Measurements from ENCODE around the gene FERMT2.
"Not testable (repeated sequence)": the region's sequence is repeated elsewhere in the genome, so short reads cannot be mapped to it uniquely, and the experiment has no call there.

The FERMT2 gene

DNA sequence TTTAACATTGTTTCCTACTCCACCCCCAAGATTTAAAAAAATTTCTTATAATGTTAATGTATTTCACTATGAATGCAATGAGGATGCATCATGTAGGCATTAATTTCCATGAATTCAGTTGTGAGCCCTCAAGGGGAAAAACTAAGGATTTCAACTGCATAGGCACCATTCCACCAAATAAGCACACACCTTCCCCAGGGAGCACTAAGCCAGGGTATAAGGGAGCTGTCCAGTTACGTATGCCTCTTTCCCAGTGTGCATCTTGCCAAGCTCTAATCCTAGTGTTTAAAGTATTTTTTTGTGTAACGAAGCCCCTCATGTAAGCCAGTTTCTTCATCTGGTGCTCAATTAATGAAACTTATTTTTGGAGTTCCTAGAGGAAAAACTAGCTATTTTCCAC is 6.6 kb downstream of the FERMT2 start:
- no peak for DNase-seq (ENCODE audit: low read depth)

GRCh38 chr14:52939427-52939826 is 11.4 kb downstream of the FERMT2 start:
- no peak for DNase-seq (ENCODE audit: low read depth)

- DNase-seq (ENCODE audit: low read depth): no peak
Observed at GRCh38 chr14:52937869-52938268, 13.0 kb downstream of the FERMT2 start.

DNA sequence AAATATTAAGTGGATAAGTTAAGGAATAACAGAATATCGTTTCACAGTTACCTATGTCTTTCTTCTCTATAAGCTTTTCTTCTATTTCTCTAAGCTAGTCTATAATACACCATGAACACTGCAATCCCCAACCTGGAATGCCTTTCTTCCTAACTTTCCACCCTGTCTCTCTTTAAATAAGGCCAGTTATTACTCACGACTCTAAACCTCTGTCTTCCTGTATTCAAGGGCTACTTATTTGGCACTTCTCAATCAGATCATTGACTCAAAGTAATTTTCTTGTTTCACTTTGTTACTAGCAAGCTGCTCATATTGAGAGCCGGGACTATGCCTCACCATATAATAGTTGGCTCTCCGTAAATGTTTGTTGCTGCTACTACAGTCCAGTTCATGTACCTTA is 13.5 kb downstream of the FERMT2 start:
- no peak for DNase-seq (ENCODE audit: low read depth)

DNA sequence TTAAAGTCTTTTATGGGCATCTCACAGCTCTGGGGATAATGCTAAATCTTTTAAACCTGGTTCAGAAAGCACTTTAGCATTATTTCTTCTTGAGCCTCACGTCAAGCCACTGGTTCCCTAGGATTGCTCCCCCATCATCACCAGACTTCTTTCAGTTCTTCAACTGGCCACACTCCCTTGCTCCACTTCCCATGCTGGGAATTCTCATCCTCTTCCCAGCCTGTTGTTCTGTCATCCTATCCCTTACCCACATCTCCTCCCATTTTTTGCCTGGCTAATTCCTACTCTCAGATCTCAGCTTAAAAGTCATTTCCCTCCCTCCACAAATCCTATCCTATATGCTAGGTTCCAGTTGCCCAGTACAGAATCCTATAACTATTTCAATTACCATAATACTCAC is 14.4 kb downstream of the FERMT2 start:
- DNase-seq (ENCODE audit: low read depth): no peak

DNA sequence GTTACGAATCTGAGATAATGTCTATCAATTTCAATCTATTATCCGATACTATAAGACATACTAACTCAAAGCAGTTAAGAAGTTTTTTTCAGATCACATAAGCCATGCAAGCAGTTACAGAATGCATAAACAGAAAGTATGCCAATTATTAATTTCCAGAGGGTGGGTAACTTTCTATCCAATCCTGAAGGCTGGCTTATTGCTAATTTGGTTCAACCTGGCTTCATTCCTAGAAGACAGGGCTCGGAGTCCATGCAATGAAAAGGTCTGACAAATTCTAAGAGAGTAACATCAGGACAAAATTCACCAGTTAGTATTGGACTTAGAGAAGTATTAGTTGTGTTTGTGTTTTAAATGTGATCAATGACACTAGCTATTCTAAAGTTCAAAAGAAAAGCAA is 15.0 kb downstream of the FERMT2 start:
- no peak for DNase-seq (ENCODE audit: low read depth)

- DNase-seq (ENCODE audit: low read depth): no peak
Observed at GRCh38 chr14:52934762-52935161, 16.1 kb downstream of the FERMT2 start.

DNA sequence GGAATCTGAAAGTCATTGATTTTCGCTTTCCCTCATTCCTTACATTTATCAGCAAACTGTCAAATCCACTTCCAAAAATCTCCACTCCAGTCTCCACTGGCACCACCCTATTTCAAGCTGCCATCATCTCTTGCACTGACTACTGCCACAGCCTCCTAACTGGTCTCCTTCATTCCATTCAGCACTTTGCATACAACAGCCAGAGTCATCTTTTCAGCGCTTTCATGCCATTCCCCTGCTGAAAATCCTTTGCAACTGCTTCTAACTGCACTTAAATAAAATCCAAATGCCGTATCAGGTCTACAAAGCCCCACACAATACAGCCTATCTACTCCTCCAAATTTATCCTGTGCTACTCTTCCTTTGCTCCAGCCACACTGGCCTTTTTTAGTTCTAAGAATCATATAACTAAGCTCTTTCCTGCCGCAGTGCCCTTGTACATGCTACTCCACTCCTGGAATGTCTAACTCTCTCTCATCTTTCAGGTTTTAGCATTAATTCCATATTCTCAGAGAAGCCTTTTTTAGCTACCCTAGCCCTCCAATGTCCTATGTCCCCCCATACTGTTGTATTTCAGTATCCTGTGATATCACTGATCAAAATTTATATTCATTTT is 21.6 kb downstream of the FERMT2 start:
- no peak for DNase-seq (ENCODE audit: low read depth)

- no peak for DNase-seq (ENCODE audit: low read depth)
Observed at GRCh38 chr14:52926953-52927352, 23.9 kb downstream of the FERMT2 start.

DNA sequence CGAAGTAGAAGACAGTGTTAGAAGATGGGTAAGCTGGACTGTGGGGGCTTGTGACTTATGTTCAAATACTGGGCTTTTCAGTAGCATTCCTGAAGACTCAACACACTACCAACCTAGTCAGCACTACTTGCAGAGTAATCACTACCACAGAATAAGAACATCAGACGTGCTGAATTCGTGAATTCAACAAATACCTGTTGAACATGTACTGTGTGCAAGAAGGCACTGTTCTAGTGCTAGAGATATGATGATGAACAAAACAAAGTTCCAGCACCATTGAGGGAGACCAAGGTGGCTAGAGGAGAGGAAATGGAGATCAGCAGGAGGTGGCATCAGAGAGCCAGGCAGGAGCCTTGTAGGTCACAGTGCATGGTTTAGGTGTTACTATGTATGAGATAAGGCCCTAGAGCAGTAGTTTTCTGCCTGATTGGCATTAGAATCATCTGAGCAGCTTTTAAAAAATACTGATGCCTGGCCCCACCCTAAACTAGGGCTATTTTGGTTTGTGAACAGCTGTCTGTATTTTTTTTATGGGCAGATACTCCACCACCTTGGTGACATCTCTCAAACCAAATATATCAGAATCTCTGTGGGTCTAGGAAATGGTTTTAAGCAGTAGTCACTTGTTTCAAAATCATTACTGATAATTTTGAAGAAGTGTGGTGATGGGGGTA is 26.8 kb downstream of the FERMT2 start:
- no peak for DNase-seq (ENCODE audit: low read depth)

- no peak for DNase-seq (ENCODE audit: low read depth)
Observed at GRCh38 chr14:52922656-52923055, 28.2 kb downstream of the FERMT2 start.

DNA sequence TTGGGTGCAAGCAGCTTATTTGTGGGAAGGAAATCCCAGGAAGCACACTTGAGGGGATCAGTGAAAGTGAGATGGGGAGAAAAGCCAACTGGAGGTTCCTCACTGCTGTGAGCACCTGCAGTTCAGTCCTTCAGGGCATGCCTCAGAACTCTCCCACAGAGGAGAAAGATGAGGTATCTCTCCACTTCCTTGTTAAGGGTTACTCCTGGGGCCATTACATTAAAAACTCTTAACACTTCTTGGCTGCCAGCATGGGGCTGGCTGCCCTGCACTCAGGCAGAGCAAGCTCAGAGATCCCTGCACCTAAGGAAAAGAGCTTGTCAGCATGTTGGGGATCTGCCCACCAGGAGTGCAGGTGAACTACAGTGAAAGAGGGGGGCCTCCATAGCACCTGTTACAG is 28.8 kb downstream of the FERMT2 start:
- no peak for DNase-seq (ENCODE audit: low read depth)

DNA sequence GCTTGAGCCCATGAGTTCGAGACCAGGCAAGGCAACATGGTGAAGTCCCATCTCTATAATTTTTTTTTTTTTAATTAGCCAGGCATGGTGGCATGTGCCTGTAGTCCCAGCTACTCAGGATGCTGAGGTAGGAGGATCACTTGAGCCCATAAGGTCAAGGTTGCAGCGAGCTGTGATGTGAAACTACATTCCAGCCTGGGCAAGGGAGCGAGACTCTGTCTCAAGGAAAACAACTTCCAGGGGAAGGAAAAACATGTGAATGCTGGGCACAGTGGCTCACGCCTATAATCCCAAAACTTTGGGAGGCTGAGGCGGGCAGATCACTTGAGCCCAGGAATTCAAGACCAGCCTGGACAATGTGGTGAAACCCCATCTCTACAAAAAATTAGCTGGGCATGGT is 30.4 kb downstream of the FERMT2 start:
- not testable (repeated sequence) for DNase-seq (ENCODE audit: low read depth)

- no peak for DNase-seq (ENCODE audit: low read depth)
Observed at GRCh38 chr14:52919971-52920370, 30.9 kb downstream of the FERMT2 start.

GRCh38 chr14:52918486-52918885 is 32.4 kb downstream of the FERMT2 start:
- no peak for DNase-seq (ENCODE audit: low read depth)

GRCh38 chr14:52917735-52918134 is 33.1 kb downstream of the FERMT2 start:
- DNase-seq (ENCODE audit: low read depth): no peak

DNA sequence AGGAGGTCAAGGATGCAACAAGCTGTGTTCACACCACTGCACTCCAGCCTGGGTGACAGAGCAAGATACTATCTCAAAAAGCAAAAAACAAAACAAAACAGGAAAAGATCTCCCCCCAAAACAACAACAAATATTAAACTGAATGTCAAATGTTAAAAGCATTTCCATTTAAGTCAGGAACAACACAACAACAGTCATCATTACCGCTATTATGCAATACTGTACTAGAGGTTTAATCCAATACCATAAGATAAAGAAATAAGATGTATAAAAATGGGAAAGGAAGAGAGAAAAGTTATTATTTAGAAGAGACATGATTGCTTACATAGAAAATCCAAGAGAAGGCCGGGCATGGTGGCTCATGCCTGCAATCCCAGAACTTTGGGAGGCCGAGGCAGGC is 36.6 kb downstream of the FERMT2 start:
- no peak for DNase-seq (ENCODE audit: low read depth)

GRCh38 chr14:52913271-52913670 is 37.6 kb downstream of the FERMT2 start:
- DNase-seq (ENCODE audit: low read depth): no peak

- DNase-seq (ENCODE audit: low read depth): no peak
Observed at GRCh38 chr14:52911904-52912303, 38.9 kb downstream of the FERMT2 start.

GRCh38 chr14:52910572-52910971 is 40.3 kb downstream of the FERMT2 start:
- DNase-seq (ENCODE audit: low read depth): no peak

DNA sequence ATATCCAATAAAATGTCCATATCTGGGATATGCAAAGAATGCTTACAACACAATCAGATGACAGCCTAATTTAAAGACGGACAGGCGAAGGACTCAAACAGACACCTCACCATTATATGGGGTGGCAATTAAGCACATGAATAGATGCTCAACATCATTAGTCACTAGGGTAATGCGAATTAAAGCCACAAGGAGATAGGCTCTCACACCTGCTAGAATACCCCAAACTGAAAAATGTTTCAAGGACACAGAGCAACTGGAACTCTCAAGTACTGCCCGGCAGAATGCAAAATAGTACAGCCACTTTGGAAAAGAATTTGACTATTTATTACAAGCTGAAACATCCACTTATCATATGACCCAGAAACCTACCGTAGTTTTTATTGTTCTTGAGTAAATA is 42.9 kb downstream of the FERMT2 start:
- no peak for DNase-seq (ENCODE audit: low read depth)

DNA sequence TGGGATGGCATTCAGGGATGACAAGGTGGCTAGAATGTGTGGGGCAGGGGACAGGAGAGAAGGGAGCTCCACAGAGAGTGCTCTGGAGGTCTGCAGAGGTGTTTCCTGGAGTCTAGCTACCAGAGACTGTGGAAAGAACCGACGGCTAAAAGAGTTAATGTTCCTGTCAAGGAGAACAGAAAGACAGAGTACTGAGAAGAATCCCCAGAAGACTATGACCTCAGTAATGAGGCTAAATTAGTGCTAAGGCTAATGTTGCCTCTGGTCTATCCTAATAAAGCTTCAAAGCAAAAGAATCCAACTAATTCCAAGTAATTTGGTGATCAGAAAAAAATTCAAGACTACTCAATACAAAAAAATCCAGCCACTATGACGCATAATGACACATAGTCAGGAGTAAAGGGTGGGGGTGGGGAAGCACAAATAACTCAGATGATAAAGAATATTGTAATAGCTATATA is 44.7 kb downstream of the FERMT2 start:
- peak; percentile 91 for DNase-seq (ENCODE audit: low read depth)

- DNase-seq (ENCODE audit: low read depth): no peak
Observed at GRCh38 chr14:52902971-52903619, 47.8 kb downstream of the FERMT2 start.

All from HS-27A (cell line).